Measurements from ENCODE around the gene HOXC9.
A peak's percentile ranks its signal among the peaks of the same experiment; 100 is the strongest.

HOXC9 gene

GRCh38 chr12:54016051-54016450 is 16.1 kb downstream of the HOXC9 start:
- no peak for DNase-seq

- DNase-seq, result peak; percentile 82
Measured at GRCh38 chr12:54016478-54016964, 16.6 kb downstream of the HOXC9 start.

- DNase-seq, result peak; percentile 72
Measured at GRCh38 chr12:54017027-54017788, 17.2 kb downstream of the HOXC9 start.

GRCh38 chr12:54017878-54018467 is 18.0 kb downstream of the HOXC9 start:
- DNase-seq, result peak; percentile 95

- peak; percentile 70 for DNase-seq
Measured at GRCh38 chr12:54018468-54018984, 18.6 kb downstream of the HOXC9 start.

GRCh38 chr12:54019091-54019811 is 19.3 kb downstream of the HOXC9 start:
- DNase-seq, result peak; percentile 55

- DNase-seq, result peak; percentile 60
Measured at GRCh38 chr12:54019924-54020590, 20.1 kb downstream of the HOXC9 start.

GRCh38 chr12:54020591-54021405 is 20.8 kb downstream of the HOXC9 start:
- DNase-seq, result no peak

GRCh38 chr12:54021432-54022013 is 21.6 kb downstream of the HOXC9 start:
- DNase-seq, result no peak

GRCh38 chr12:54022960-54023884 is 23.3 kb downstream of the HOXC9 start:
- no peak for DNase-seq

GRCh38 chr12:54024127-54024526 is 24.2 kb downstream of the HOXC9 start:
- DNase-seq, result peak; percentile 24

- peak; percentile 20 for DNase-seq
Measured at GRCh38 chr12:54024581-54025305, 24.8 kb downstream of the HOXC9 start.

GRCh38 chr12:54025499-54026405 is 25.8 kb downstream of the HOXC9 start:
- DNase-seq, result peak; percentile 23

GRCh38 chr12:54026640-54027441 is 26.9 kb downstream of the HOXC9 start:
- DNase-seq, result no peak

GRCh38 chr12:54027442-54027786 is 27.5 kb downstream of the HOXC9 start:
- no peak for DNase-seq

GRCh38 chr12:54028314-54029201 is 28.6 kb downstream of the HOXC9 start, which contains the start of gene HOXC6:
HOXC6 (plus strand) TSS chr12:54028440; CDS start chr12:54028522, 82 bp downstream.
- peak; percentile 64 for DNase-seq

Data from femur (tissue), 1 donor.